Left renal pelvis (tissue), 4 donors: ENCODE measurements around the gene KRTAP12-4. TPM values are rescaled to one million over a fixed set of nuclear protein-coding genes. Genes with fewer than 3 reads are reported as not detected.
"Not testable (repeated sequence)": the region's sequence is repeated elsewhere in the genome, so short reads cannot be mapped to it uniquely, and the experiment has no call there.

Experiments
- DNase-seq, 4 donors: peaks; one replicate each; pipeline ENCODE4 v3.0.0-alpha.2; 2013; ENCODE audit warnings: low read depth in 4 of 4, low spot score in 3 of 4
- polyA plus RNA-seq, 4 donors: library from polyadenylated mRNA; unstranded; fragments of 120-200 nt; gene quantifications; one replicate each; pipeline ENCODE4 v1.2.1, GENCODE V29; 2013; ENCODE audit not compliant: insufficient read length in 4 of 4

Gene KRTAP12-4
- polyA plus RNA-seq, result not detected

- DNase-seq, result no peak
Observed at GRCh38 chr21:44654576-44655175, at the start of gene KRTAP12-4. KRTAP12-4 (minus strand) TSS chr21:44654659; CDS start chr21:44654614, 45 bp downstream.

- DNase-seq, result no peak
Observed at GRCh38 chr21:44703731-44704635, 49.5 kb upstream of the KRTAP12-4 start.

- no peak for DNase-seq
Observed at GRCh38 chr21:44702973-44703730, 48.7 kb upstream of the KRTAP12-4 start.

- no peak for DNase-seq
Observed at GRCh38 chr21:44702111-44702972, 47.9 kb upstream of the KRTAP12-4 start.

GRCh38 chr21:44701541-44701940, 47.1 kb upstream of the KRTAP12-4 start:
- no peak for DNase-seq

- DNase-seq, result no peak
Observed at GRCh38 chr21:44701023-44701400, 46.6 kb upstream of the KRTAP12-4 start.

GRCh38 chr21:44700101-44701022, 45.9 kb upstream of the KRTAP12-4 start:
- no peak for DNase-seq

GRCh38 chr21:44699502-44700001, 45.1 kb upstream of the KRTAP12-4 start:
- DNase-seq, result no peak

- no peak for DNase-seq
Observed at GRCh38 chr21:44697811-44698734, 43.6 kb upstream of the KRTAP12-4 start.

- not testable (repeated sequence) for DNase-seq
Observed at GRCh38 chr21:44697172-44697810, 42.8 kb upstream of the KRTAP12-4 start, which contains the start of gene KRTAP10-12. KRTAP10-12 (plus strand) TSS chr21:44697172; CDS start chr21:44697202, 30 bp downstream.

- DNase-seq, result no peak
Observed at GRCh38 chr21:44696572-44696971, 42.1 kb upstream of the KRTAP12-4 start.

- DNase-seq, result no peak
Observed at GRCh38 chr21:44695641-44696040, 41.2 kb upstream of the KRTAP12-4 start.

GRCh38 chr21:44695184-44695583, 40.7 kb upstream of the KRTAP12-4 start:
- DNase-seq, result no peak

GRCh38 chr21:44694776-44695175, 40.3 kb upstream of the KRTAP12-4 start:
- no peak for DNase-seq

GRCh38 chr21:44692798-44693512, 38.5 kb upstream of the KRTAP12-4 start:
- no peak for DNase-seq

- no peak for DNase-seq
Observed at GRCh38 chr21:44691686-44692085, 37.2 kb upstream of the KRTAP12-4 start.

GRCh38 chr21:44689740-44690139, 35.3 kb upstream of the KRTAP12-4 start:
- not testable (repeated sequence) for DNase-seq
